Right ventricle myocardium superior (tissue), 1 donor: Measurements from ENCODE around the gene PGF. TPM values are rescaled to one million over a fixed set of nuclear protein-coding genes. Genes with fewer than 3 reads are reported as not detected.

Experiments
- ATAC-seq: fragments of 200-7000 bp; cut with Tn5 transposase; one replicate; pipeline ENCODE4 v1.9.1; 2020; ENCODE audit warnings: mild to moderate bottlenecking; ENCODE audit not compliant: poor library complexity
- DNase-seq: peaks from one replicate; pipeline ENCODE4 v3.0.0-alpha.2; 2020
- intact Hi-C: fragments of 100-400 bp; cut with DNase I; formaldehyde crosslinking; loops from one replicate; pipeline ENCODE4 v1.11.2; 2022
- total RNA-seq: library from RNA; stranded (reverse); fragmentation: NEBNext Ultra II Directional; extraction: Animal tissue kit (Norgen Biotek cat#: 25700); gene quantifications from one replicate; pipeline ENCODE4 v1.2.1, GENCODE V29; 2021
- donor health status: DM: no; HTN: yes; CAD: no; lungs with severe emphysema.

PGF gene
- total RNA-seq, 1 donor from 2014 or later = 5.1 TPM

- DNase-seq (no peak), ATAC-seq (no peak)
- intact Hi-C loops = loop anchor here (2.0 kb wide), 1 partner anchor 177 kb away; no protein-coding TSS in a partner anchor
These were observed 41.9 kb downstream of the PGF start for GRCh38 chr14:74913393-74913910.

GRCh38 chr14:74912801-74913200 lies 42.6 kb downstream of the PGF start:
- ATAC-seq (no peak), DNase-seq (no peak)
- intact Hi-C loops = loop anchor here (2.0 kb wide), 1 partner anchor 178 kb away; no protein-coding TSS in a partner anchor

DNA sequence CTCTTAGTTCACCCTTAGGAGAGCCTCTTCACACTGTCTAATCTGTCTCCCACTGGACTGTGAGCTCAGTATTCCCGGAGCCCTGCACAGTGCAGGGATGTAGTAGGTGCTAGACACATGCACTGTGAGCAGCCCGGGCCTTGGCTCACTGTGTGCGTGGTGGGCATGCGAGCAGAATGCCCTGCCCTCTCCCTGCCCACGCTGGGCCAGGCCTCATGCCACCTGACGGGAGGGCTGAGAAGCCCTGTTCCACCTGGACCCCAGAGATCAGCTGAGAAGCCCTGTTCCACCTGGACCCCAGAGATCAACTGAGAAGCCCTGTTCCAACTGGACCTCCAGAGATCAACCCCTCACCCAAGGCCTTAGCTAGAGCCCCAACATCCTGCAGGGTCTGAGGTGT lies 43.3 kb downstream of the PGF start:
- ATAC-seq (no peak), DNase-seq (no peak)
- intact Hi-C loops = loop anchor here (2.0 kb wide), 1 partner anchor 179 kb away; no protein-coding TSS in a partner anchor

DNA sequence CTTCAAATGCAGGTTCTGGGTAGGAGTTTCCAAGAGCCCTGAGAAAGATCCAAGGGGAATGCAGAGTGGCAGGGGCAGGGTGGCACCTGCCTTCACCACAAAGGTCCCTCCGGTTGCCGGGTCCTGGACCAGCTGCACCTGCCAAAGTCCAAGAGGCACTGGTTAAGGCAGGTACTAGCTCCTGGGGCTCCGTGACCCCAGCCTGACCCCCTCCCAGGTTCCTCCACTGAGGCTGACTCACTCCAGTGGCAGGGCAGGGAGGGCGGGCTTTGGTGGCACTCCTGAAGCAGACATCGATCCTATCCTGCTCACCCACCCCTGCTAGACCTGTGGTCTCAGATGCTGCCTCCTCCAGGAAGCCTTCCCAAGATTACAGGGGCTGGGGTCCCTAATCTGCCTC lies 43.7 kb downstream of the PGF start:
- intact Hi-C loops = loop anchor here (2.0 kb wide), 1 partner anchor 179 kb away; no protein-coding TSS in a partner anchor
- no peak for ATAC-seq
- no peak for DNase-seq

DNA sequence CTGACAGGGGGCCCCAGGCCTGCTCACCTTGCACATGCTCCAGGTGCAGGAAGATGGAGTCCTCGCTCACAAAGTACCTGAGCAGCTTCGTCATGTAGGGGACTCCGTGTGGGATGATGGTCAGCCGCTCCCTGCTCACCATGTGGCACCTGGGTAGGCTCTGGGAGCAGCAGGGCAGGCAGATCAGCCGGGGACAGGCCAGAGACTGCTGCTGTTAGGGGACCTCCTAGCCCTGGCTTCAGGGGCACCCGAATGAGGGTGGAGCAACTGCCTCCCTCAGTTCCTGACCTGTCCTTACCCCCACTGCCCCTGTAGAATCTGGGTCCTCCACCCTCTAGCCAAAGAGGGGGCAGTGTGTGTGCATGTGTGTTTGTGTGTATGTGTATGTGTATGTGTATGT lies 44.2 kb downstream of the PGF start:
- ATAC-seq (no peak), DNase-seq (no peak)
- intact Hi-C loops = no loop called here

DNA sequence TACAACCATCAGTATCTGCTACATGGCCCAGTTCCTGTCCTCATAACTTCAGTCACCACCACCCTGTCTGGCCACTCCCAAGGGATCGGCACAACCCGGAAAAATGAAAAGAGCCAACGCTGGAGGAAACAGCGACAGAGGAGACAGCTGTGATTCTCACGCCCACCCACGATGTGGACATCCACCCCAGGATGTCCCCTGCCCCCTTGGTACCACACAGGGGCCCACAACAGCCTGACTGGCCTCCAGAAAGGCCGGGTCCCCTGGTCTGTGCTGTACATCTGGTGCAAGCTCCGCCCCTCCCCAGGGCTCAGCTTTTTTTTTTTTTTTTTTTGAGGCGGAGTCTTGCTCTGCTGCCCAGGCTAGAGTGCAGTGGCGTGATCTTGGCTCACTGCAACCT lies 44.8 kb downstream of the PGF start:
- DNase-seq = no peak
- intact Hi-C loops = no loop called here
- ATAC-seq = no peak

DNA sequence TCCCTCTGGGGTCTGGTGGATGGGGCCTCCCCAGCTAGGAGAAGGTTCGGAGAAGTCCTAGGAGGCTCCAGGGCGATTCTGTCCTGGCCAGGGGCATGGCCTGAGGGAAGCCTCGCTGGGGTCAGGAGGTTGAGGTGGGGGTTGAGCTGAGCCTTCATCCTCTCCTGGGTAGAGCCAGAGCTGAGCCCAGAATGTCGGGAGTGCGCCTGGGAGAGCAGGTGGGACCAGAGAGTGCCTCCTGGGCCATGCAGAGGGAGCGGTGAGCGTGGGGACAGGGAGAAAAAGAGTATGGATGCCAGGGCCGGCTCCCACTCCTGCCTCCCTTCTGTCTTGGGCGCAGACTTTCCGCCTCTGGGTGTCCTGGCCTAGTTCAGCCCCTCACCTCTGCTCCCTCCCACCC lies 45.5 kb downstream of the PGF start:
- DNase-seq = no peak
- intact Hi-C loops = no loop called here
- ATAC-seq = no peak

DNA sequence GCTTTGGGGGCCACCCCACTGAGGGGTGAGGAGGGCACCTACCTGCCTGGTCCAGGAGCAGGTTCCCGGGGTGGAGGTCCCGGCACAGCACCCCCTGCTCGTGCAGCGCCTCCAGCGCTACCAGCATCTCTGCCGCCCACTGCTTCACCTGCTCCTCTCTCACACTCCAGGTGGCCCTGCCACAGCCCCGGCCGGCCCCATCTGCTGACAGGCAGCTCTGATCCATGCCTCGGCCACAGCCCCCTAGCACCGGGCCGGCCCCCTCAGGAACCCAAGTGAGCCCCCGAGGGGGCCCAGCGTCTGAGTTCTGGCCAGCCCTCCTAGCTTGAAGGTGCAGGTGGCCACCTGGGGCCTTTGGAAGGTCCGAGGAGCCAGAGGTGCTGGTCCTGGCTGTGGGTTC lies 45.9 kb downstream of the PGF start:
- no peak for DNase-seq
- intact Hi-C loops = no loop called here
- ATAC-seq = no peak

DNA sequence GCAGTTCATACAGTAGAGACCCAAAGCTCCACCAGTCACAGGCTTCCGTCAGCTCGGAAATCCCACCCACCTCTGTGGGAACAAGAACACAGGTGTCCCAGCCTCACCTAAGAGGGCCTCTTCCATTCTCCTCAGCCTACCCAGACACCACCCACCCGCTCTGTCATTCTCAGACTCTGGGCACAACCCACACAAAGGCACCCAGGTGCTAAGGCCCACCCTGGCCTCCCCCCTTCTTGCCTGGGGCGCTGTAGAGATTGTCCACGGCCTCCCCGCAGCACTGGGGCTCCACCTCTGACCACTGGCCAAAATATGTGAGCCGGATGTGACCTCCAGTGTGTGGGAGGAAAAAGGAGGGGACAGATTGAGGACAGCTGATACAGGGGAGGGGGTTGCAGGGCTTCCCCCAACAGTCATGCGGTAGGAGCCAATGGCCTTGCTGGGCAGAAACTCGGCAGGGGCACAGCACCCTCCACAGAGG lies 46.5 kb downstream of the PGF start:
- no peak for ATAC-seq
- intact Hi-C loops = no loop called here
- DNase-seq = no peak

DNA sequence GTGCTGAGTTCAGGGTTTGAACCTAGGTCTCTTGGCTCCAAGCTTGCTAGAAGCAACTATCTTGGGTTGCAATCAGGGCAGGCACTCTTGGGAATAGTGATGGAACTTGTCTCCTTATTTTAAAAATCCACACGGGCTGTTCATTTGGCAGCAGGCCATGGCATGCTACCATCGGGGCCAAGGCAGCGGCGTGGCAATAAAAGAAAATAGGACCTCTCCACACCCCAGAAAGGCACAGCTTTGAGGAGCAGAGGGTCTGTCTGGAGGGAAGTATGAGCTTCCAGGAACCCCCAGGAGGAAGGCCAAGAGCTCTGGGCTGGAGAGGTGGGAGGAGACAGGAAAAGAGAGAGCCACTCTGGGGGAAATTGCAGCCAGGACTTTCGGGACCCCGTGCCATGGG lies 47.7 kb downstream of the PGF start:
- intact Hi-C loops = no loop called here
- DNase-seq (no peak), ATAC-seq (peak; percentile 4)

DNA sequence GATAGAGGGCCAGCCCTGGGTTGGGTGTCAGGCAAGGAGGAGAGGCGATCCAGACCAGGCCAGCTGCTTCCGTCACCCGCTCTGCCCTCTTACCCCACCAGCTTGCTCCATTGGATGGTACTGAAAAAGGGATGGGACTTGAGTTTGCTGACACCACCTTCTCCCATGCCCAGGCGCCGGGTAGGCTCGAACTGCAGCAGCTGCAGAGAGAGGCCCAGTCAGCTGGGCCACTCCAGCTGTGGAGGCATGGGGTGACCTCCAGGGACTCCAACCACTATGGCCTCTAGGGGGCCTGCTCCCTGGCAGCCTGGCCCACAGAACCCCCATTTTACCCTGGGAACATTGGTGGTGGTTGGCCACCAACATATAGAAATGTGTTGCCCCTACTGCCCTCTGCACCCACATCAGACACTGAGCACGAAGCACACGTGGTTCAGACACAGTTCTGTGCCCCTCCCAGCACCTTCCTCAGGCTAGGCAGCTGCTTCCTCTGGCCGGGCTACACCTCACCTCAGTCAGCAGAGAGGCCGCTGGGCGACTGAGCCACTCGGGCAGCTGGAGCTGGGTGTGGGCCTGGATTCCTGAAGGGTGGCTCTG lies 48.4 kb downstream of the PGF start:
- DNase-seq (no peak), ATAC-seq (peak; percentile 19)
- intact Hi-C loops = no loop called here

DNA sequence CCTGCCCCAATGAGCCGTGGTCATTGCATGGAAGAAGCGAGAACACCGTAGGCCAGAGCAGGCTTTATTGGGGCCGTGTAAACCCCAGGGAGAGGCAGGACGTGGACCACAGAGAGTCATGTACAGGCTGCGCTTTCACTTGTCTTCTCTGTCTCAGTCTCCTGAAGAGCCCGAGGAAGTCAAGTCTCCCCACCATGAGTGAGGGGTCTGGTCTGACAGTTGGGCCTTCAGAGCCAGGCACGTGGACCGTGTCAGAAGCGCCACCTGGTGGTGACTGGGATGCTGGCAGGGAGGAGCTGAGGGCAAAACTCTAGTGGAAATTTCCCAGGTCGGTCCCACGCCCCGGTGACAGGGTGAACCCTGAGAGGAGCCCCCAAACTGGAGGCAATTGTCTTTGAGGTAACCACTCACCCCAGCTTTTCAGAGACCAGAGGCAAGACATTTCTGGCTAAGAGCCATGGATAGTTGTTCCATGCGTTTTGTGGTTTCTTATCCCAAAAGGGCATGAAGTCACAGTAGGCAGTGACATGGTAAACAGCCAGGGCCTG lies 49.7 kb downstream of the PGF start:
- ATAC-seq (peak; percentile 58), DNase-seq (peak; percentile 82)
- intact Hi-C loops = no loop called here

GRCh38 chr14:74904635-74905503 lies 50.5 kb downstream of the PGF start:
- intact Hi-C loops = loop anchor here (5.0 kb wide), 1 partner anchor 43 kb away; no protein-coding TSS in a partner anchor
- ATAC-seq (peak; percentile 9), DNase-seq (no peak)

- intact Hi-C loops = loop anchor here (5.0 kb wide), 1 partner anchor 41 kb away; no protein-coding TSS in a partner anchor
- DNase-seq (no peak), ATAC-seq (no peak)
These were observed 52.3 kb downstream of the PGF start for GRCh38 chr14:74902941-74903705.

- no peak for ATAC-seq
- no peak for DNase-seq
- intact Hi-C loops = no loop called here
These were observed 56.7 kb downstream of the PGF start for GRCh38 chr14:74898694-74899093.

GRCh38 chr14:74898083-74898482 lies 57.3 kb downstream of the PGF start:
- ATAC-seq = no peak
- no peak for DNase-seq
- intact Hi-C loops = no loop called here

DNA sequence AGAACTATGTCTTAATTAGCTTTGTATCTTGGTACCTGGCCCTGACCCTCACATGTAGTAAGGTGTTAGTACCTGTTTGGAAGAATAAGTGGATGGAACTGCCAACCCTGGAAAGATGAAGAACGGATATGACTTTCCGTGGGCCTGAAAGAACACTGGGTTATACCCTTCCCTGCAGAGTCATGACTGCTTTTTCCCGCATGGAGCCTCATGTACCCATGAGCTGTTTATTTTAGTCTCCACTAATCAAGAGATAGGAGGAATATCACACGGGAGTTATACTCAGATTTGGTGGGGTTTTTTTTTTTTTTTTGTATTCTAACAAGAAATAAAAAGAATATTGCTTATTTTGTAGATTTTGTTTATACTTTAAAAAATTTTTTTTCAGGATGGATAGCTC lies 57.8 kb downstream of the PGF start:
- intact Hi-C loops = no loop called here
- DNase-seq (no peak), ATAC-seq (peak; percentile 66)

GRCh38 chr14:74896400-74896799 lies 59.0 kb downstream of the PGF start:
- no peak for DNase-seq
- ATAC-seq = no peak
- intact Hi-C loops = no loop called here

GRCh38 chr14:74893614-74894091 lies 61.7 kb downstream of the PGF start:
- intact Hi-C loops = no loop called here
- ATAC-seq = no peak

More at GRCh38 chr14:74893614-74894091, 61.7 kb downstream of the PGF start:
- DNase-seq = no peak
